Measurements from ENCODE around the gene LRMDA.

LRMDA gene

GRCh38 chr10:75475460-75476182, 44.2 kb downstream of the LRMDA start:
- TF ChIP-seq CTCF (IDR thresholded peaks at IDR 0.05; ENCODE audit: unreplicated experiment in 3 of 3): no peak
- H3K36me3 Mint-ChIP-seq (ENCODE audit: low read depth): peaks cover 3% of the 10 kb centered on the region
- peaks cover 23% of the 10 kb centered on the region for H3K4me1 Mint-ChIP-seq
- peaks cover 2% of the 10 kb centered on the region for H3K9me3 Mint-ChIP-seq
- no peak overlapping the region for H3K4me3 Mint-ChIP-seq
- H3K27me3 Mint-ChIP-seq (ENCODE audit: low read depth): peaks cover 13% of the 10 kb centered on the region
- H3K27ac Mint-ChIP-seq: no peak overlapping the region

GRCh38 chr10:75476569-75476968, 45.1 kb downstream of the LRMDA start:
- peaks cover 13% of the 10 kb centered on the region for H3K27me3 Mint-ChIP-seq (ENCODE audit: low read depth)
- peaks cover 13% of the 10 kb centered on the region for H3K4me1 Mint-ChIP-seq
- no peak for TF ChIP-seq CTCF (IDR thresholded peaks at IDR 0.05; ENCODE audit: unreplicated experiment in 3 of 3)

GRCh38 chr10:75476985-75477384, 45.6 kb downstream of the LRMDA start:
- Mint-ChIP-seq H3K27ac (no peak overlapping the region), H3K36me3 (ENCODE audit: low read depth) (peaks cover 3% of the 10 kb centered on the region), H3K27me3 (ENCODE audit: low read depth) (peaks cover 12% of the 10 kb centered on the region), H3K4me3 (no peak overlapping the region), H3K4me1 (peaks cover 13% of the 10 kb centered on the region), H3K9me3 (peaks cover 2% of the 10 kb centered on the region)
- no peak for TF ChIP-seq CTCF (IDR thresholded peaks at IDR 0.05; ENCODE audit: unreplicated experiment in 3 of 3)

More at GRCh38 chr10:75476569-75476968, 45.1 kb downstream of the LRMDA start:
- no peak overlapping the region for H3K27ac Mint-ChIP-seq
- H3K4me3 Mint-ChIP-seq: no peak overlapping the region
- H3K36me3 Mint-ChIP-seq (ENCODE audit: low read depth): peaks cover 3% of the 10 kb centered on the region
- peaks cover 2% of the 10 kb centered on the region for H3K9me3 Mint-ChIP-seq

GRCh38 chr10:75477680-75478079, 46.3 kb downstream of the LRMDA start:
- H3K9me3 Mint-ChIP-seq: peaks cover 2% of the 10 kb centered on the region
- no peak overlapping the region for H3K27ac Mint-ChIP-seq
- H3K27me3 Mint-ChIP-seq (ENCODE audit: low read depth): peaks cover 6% of the 10 kb centered on the region
- peaks cover 13% of the 10 kb centered on the region for H3K4me1 Mint-ChIP-seq
- no peak for TF ChIP-seq CTCF (IDR thresholded peaks at IDR 0.05; ENCODE audit: unreplicated experiment in 3 of 3)
- H3K36me3 Mint-ChIP-seq (ENCODE audit: low read depth): peaks cover 3% of the 10 kb centered on the region
- no peak overlapping the region for H3K4me3 Mint-ChIP-seq

- no peak for TF ChIP-seq CTCF (IDR thresholded peaks at IDR 0.05; ENCODE audit: unreplicated experiment in 3 of 3)
- Mint-ChIP-seq H3K36me3 (ENCODE audit: low read depth) (peaks cover 3% of the 10 kb centered on the region), H3K4me3 (no peak overlapping the region), H3K27ac (no peak overlapping the region), H3K4me1 (peaks cover 13% of the 10 kb centered on the region), H3K27me3 (ENCODE audit: low read depth) (peaks cover 5% of the 10 kb centered on the region), H3K9me3 (peaks cover 5% of the 10 kb centered on the region)
These were observed 49.0 kb downstream of the LRMDA start for GRCh38 chr10:75480374-75480773.

GRCh38 chr10:75483188-75483587, 51.8 kb downstream of the LRMDA start:
- no peak for TF ChIP-seq CTCF (IDR thresholded peaks at IDR 0.05; ENCODE audit: unreplicated experiment in 3 of 3)
- Mint-ChIP-seq H3K4me3 (no peak overlapping the region), H3K36me3 (ENCODE audit: low read depth) (no peaks in the 10 kb centered on the region)

More at GRCh38 chr10:75483188-75483587, 51.8 kb downstream of the LRMDA start:
- H3K9me3 Mint-ChIP-seq: peaks cover 8% of the 10 kb centered on the region
- peaks cover 6% of the 10 kb centered on the region for H3K27me3 Mint-ChIP-seq (ENCODE audit: low read depth)
- peaks cover 18% of the 10 kb centered on the region for H3K4me1 Mint-ChIP-seq
- H3K27ac Mint-ChIP-seq: no peak overlapping the region
